Tibial nerve (tissue), 4 donors: ENCODE data around the gene SFRP5. TPM values are rescaled to one million over a fixed set of nuclear protein-coding genes. Genes with fewer than 3 reads are reported as not detected.

Experiments
- DNase-seq, 2 donors: peaks; one replicate each; pipeline ENCODE4 v3.0.0-alpha.2; 2019; ENCODE audit warnings: low spot score in 2 of 2
- H3K27ac ChIP-seq, 4 donors: fragments of 200-600 bp; sonication (generic) in 3 of 4; one replicate each; pipeline ENCODE4 v1.5.1; 2017 to 2019; ENCODE audit warnings: mild to moderate bottlenecking in 1 of 4
- H3K27me3 ChIP-seq, 2 donors: fragments of 200-600 bp; sonication (generic) in 1 of 2; one replicate each; pipeline versions ENCODE4 v1.5.1 to v1.6.0; 2017 to 2019
- H3K36me3 ChIP-seq, 3 donors: fragments of 200-600 bp; sonication (generic); one replicate each; pipeline ENCODE4 v1.5.1; 2018 to 2019
- H3K4me1 ChIP-seq, 4 donors: fragments of 200-600 bp; sonication (generic) in 3 of 4; one replicate each; pipeline ENCODE4 v1.5.1; 2017 to 2019
- H3K4me3 ChIP-seq, 4 donors: fragments of 200-600 bp; sonication (generic) in 3 of 4; one replicate each; pipeline ENCODE4 v1.5.1; 2017 to 2019; ENCODE audit warnings: mild to moderate bottlenecking in 1 of 4, moderate library complexity in 1 of 4
- H3K9me3 ChIP-seq, 4 donors: fragments of 200-600 bp; sonication (generic) in 3 of 4; one replicate each; pipeline ENCODE4 v1.5.1; 2017 to 2019
- EP300 ChIP-seq, 2 donors: sonication (generic); formaldehyde crosslinking; IDR thresholded peaks; one replicate each; pipeline ENCODE4 v1.6.1; 2017; ENCODE audit warnings: antibody characterized with exemption in 2 of 2, mild to moderate bottlenecking in 1 of 2
- POLR2A ChIP-seq, 2 donors: fragments of 450-650 bp; IDR thresholded peaks; one replicate each; pipeline ENCODE4 v1.6.1; 2017; ENCODE audit warnings: antibody characterized with exemption in 2 of 2, mild to moderate bottlenecking in 2 of 2, moderate library complexity in 2 of 2
- WGBS, 2 donors: methylation state at CpG; one replicate each; pipeline ENCODE4 v1.1.5; 2018; 5-methylcytosine and 5-hydroxymethylcytosine counted together
- total RNA-seq, 4 donors: library from RNA; depleted of rRNA; stranded (reverse); fragments of >200 nt; gene quantifications; one replicate each; pipeline ENCODE4 v1.1.0, GENCODE V29; 2016
- TF ChIP-seq, protein P1 (sequence below), 5 experiments: fragments of 200-600 bp in 3 of 5; fragments of 450-650 bp in 2 of 5; sonication (generic) in 3 of 5; IDR thresholded peaks; one replicate each; pipeline ENCODE4 v1.5.1; 2016 to 2019; ENCODE audit warnings: antibody characterized with exemption in 5 of 5, mild to moderate bottlenecking in 3 of 5, moderate library complexity in 2 of 5

SFRP5 gene
- total RNA-seq, 4 donors from 2014 or later, result 183 to 530 (median 479) TPM

DNA sequence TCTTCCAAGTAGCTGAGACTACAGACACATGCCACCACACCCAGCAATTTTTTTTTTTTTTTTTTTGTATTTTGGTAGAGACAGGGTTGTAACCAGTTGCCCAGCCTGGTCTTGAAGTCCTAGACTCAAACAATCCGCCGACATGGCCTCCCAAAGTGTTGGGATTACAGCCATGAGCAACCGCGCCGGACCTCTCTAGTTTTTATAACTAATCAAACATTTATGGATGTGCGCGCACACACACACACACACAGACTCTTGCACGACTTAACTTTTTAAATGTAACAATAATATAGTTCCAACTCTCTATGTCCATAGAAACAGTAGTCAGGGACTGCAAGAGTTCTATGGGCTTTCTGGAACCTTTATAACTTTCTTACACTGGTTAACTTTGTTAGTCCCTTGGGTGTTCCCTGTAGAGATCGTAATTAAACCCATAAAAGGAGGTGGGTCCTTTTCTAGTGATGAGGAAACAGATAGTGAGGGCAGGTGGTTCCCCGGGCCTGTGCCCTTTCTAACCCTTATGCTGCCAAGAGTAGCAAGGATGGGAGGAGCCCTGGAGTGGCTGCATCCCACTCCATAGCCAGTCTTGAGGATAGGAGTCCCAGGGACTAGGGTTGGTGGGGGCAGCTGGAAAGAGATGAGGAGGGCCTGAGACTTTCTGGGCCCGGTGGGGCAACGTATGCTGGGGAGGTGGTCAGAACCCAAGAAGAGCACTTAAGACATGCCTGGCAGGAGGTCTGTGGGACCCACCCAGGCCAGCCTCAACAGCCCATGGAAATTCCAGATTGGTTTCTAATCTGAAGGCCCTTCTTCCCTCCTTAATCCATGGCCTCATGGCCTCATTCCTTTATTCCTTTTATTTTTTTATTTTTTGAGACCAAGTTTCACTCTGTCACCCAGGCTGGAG, 49.7 kb downstream of the SFRP5 start:
- peaks cover 0 to 8% (median 0%) of the 10 kb centered on the region in 3 donors for H3K36me3 ChIP-seq
- no peak for TF ChIP-seq POLR2A (IDR thresholded peaks at IDR 0.05)
- no peak for TF ChIP-seq EP300 (IDR thresholded peaks at IDR 0.05)
- TF ChIP-seq, protein P1, sequence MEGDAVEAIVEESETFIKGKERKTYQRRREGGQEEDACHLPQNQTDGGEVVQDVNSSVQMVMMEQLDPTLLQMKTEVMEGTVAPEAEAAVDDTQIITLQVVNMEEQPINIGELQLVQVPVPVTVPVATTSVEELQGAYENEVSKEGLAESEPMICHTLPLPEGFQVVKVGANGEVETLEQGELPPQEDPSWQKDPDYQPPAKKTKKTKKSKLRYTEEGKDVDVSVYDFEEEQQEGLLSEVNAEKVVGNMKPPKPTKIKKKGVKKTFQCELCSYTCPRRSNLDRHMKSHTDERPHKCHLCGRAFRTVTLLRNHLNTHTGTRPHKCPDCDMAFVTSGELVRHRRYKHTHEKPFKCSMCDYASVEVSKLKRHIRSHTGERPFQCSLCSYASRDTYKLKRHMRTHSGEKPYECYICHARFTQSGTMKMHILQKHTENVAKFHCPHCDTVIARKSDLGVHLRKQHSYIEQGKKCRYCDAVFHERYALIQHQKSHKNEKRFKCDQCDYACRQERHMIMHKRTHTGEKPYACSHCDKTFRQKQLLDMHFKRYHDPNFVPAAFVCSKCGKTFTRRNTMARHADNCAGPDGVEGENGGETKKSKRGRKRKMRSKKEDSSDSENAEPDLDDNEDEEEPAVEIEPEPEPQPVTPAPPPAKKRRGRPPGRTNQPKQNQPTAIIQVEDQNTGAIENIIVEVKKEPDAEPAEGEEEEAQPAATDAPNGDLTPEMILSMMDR (IDR thresholded peaks at IDR 0.05), result no peak
- no peak for DNase-seq
- H3K27ac ChIP-seq, result peak overlapping the region in 3 of 4 donors; percentile 9 to 64 (median 51)
- no peaks in the 10 kb centered on the region for H3K27me3 ChIP-seq
- H3K4me3 ChIP-seq, result no peak overlapping the region
- H3K9me3 ChIP-seq, result no peaks in the 10 kb centered on the region
- WGBS, 2 donors, result 66 to 72% methylated on average over 12 of the region's 12 CpGs
- peaks cover 6 to 65% (median 27%) of the 10 kb centered on the region in 4 donors for H3K4me1 ChIP-seq

DNA sequence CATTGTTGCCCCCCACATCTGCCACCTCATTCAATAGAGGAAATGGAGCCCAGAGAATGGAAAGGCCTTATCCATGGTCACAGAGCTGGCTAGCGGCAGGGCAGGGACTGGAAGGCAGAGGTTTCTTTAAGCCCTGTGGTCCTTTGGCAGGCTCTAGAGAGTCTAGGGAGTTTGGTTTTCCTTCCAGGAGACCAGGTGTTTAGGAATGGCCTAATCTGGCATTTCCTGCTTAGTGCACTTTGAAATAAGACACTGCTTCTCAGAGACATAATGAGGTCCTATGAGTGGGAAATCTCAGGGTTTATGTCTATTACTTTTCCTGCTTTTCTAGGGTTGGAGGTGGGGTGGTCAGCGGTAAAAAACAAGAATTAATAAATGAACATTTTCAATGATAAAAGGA, 52.2 kb downstream of the SFRP5 start:
- no peaks in the 10 kb centered on the region for H3K9me3 ChIP-seq
- no peak for TF ChIP-seq POLR2A (IDR thresholded peaks at IDR 0.05)
- TF ChIP-seq, protein P1 (IDR thresholded peaks at IDR 0.05), result no peak
- TF ChIP-seq EP300 (IDR thresholded peaks at IDR 0.05), result no peak
- peaks cover 6 to 77% (median 41%) of the 10 kb centered on the region in 4 donors for H3K4me1 ChIP-seq
- H3K36me3 ChIP-seq, result peaks cover 0 to 20% (median 0%) of the 10 kb centered on the region in 3 donors
- WGBS, 2 donors, result 79 to 81% methylated on average over 2 of the region's 2 CpGs
- H3K27ac ChIP-seq, result peak overlapping the region; percentile 34 to 99 (median 77)
- no peak for DNase-seq
- H3K27me3 ChIP-seq, result no peaks in the 10 kb centered on the region
- H3K4me3 ChIP-seq, result no peak overlapping the region

DNA sequence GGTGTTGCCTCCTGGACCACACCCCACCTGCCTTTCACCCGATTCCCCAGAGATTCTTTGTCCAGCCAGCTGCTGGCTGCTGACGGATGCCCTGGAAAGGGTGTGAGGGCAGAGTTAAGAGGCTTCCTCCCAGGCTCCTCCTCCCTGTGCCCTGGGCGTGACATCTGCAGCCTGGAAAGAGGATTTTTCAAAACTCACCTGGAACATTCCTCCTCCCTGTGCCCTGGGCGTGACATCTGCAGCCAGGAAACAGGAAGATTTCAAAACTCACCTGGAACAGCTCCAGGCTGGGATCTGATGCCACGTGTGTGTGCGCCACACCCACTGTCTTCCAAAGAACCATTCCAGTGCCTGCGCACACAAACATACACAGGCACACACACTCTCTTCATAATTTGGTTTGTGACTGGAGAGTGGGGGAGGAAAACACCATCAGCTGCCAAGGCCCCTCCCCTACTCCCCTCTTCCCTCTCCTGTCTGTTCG, 53.1 kb downstream of the SFRP5 start:
- TF ChIP-seq, protein P1 (IDR thresholded peaks at IDR 0.05), result no peak
- TF ChIP-seq EP300 (IDR thresholded peaks at IDR 0.05), result peak; percentile 73
- no peaks in the 10 kb centered on the region for H3K27me3 ChIP-seq
- H3K27ac ChIP-seq, result peak overlapping the region; percentile 58 to 99 (median 81)
- H3K9me3 ChIP-seq, result no peaks in the 10 kb centered on the region
- H3K36me3 ChIP-seq, result peaks cover 0 to 20% (median 0%) of the 10 kb centered on the region in 3 donors
- H3K4me1 ChIP-seq, result peaks cover 6 to 69% (median 44%) of the 10 kb centered on the region in 4 donors
- H3K4me3 ChIP-seq, result no peak overlapping the region
- peak; percentile 72 to 80 for DNase-seq
- WGBS, 2 donors, result 20 to 25% methylated on average over 8 of the region's 8 CpGs

DNA sequence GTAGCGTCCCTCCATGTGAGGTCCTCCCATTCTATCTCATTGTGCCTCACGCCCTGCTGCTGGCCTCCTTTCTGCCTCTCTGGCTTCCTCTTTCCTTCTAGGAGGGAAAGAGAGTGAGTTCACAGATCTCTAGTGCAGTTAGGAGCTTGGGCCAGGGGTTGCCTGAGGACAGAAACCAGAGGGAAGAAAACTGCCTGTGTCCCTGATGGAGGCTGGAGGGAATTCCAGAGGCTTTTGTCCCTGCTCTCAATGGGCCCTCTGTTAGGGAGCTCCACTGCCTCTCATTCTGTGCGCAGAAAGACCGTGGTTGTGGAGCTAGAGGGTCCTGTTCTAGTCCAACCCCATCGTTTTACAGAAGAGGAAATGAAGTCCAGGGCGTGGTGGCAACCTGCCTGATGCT, 53.6 kb downstream of the SFRP5 start:
- H3K4me3 ChIP-seq, result no peak overlapping the region

DNA sequence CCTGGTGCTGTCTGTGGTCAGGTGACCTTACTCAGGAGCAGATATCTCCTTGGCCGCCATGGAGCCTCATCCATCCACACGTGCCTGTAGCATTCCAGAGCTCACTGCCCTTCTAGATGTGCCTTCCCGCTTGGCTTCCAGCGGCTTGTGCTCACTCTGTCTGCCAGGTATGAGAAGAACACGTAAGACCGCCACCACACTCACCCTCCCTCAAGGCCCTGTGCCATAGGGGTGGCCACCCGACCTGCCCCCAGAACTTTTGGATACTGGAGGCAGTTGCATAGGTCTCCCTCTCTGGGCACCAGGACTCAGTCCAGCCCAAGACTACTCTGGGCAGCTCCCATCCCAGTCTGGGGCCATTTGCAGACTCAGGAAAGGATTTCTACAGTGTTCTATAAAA, 54.2 kb downstream of the SFRP5 start:
- Histone ChIP-seq H3K9me3 (no peaks in the 10 kb centered on the region), H3K4me3 (no peak overlapping the region), H3K27ac (peak overlapping the region; percentile 58 to 99 (median 81)), H3K4me1 (peaks cover 6 to 69% (median 48%) of the 10 kb centered on the region in 4 donors), H3K27me3 (no peaks in the 10 kb centered on the region), H3K36me3 (peaks cover 0 to 20% (median 0%) of the 10 kb centered on the region in 3 donors)
- WGBS, 2 donors, result 78% methylated on average over 7 of the region's 7 CpGs
- TF ChIP-seq, protein P1 (IDR thresholded peaks at IDR 0.05), result no peak
- TF ChIP-seq EP300 (IDR thresholded peaks at IDR 0.05) (no peak), POLR2A (IDR thresholded peaks at IDR 0.05) (no peak)
- DNase-seq, result no peak

More for the DNA sequence above, 53.6 kb downstream of the SFRP5 start:
- WGBS, 2 donors, result 10 to 26% methylated on average over 6 of the region's 6 CpGs
- DNase-seq, result peak in 1 of 2 donors; percentile 23
- Histone ChIP-seq H3K9me3 (no peaks in the 10 kb centered on the region), H3K36me3 (peaks cover 0 to 20% (median 0%) of the 10 kb centered on the region in 3 donors), H3K4me1 (peaks cover 6 to 69% (median 45%) of the 10 kb centered on the region in 4 donors), H3K27ac (peak overlapping the region; percentile 58 to 99 (median 81)), H3K27me3 (no peaks in the 10 kb centered on the region)
- TF ChIP-seq POLR2A (IDR thresholded peaks at IDR 0.05) (no peak), EP300 (IDR thresholded peaks at IDR 0.05) (peak in 1 of 2 donors; percentile 77)

Other genes with a start within 250 kb of the SFRP5 start
- 1 to 10 TPM in 1 of 4 donors, under 1 TPM in 1, not detected in 2; 0.22 to 1.0 TPM for gene ANKRD2, start 199.2 kb downstream of the SFRP5 start, total RNA-seq
- 10 to 100 TPM in 3 of 4 donors, 1 to 10 TPM in 1; 3.6 to 31.6 (median 25.3) TPM for gene HOGA1, start 187.6 kb downstream of the SFRP5 start, total RNA-seq
- 1 to 10 TPM; 1.1 to 1.7 (median 1.2) TPM for gene C10orf62, start 182.3 kb downstream of the SFRP5 start, total RNA-seq
- 1 to 10 TPM; 3.7 to 8.2 (median 7.1) TPM for gene MORN4, start 138.5 kb downstream of the SFRP5 start, total RNA-seq
- 10 to 100 TPM; 17.0 to 29.1 (median 21.0) TPM for gene PI4K2A, start 131.3 kb downstream of the SFRP5 start, total RNA-seq
- 100 to 1,000 TPM; 113 to 253 (median 170) TPM for gene AVPI1, start 84.8 kb downstream of the SFRP5 start, total RNA-seq
- 10 to 100 TPM; 28.0 to 45.3 (median 42.2) TPM for gene MARVELD1, start 58.3 kb downstream of the SFRP5 start, total RNA-seq
- 10 to 100 TPM; 33.4 to 46.8 (median 42.7) TPM for gene ZFYVE27, start 34.9 kb downstream of the SFRP5 start, total RNA-seq
- 1 to 10 TPM in 3 of 4 donors, under 1 TPM in 1; 0.90 to 6.3 (median 4.8) TPM for gene GOLGA7B, start 77.8 kb upstream of the SFRP5 start, total RNA-seq